ENCODE data around the gene SHROOM1. TPM values are rescaled to one million over a fixed set of nuclear protein-coding genes. Genes with fewer than 3 reads are reported as not detected.

The SHROOM1 gene
- total and polyA plus RNA-seq, 2 of the 8 experiments (the other 6 are each of a cell fraction or from before 2014, with no cell fraction given) = 3.9 to 5.2 TPM

DNA sequence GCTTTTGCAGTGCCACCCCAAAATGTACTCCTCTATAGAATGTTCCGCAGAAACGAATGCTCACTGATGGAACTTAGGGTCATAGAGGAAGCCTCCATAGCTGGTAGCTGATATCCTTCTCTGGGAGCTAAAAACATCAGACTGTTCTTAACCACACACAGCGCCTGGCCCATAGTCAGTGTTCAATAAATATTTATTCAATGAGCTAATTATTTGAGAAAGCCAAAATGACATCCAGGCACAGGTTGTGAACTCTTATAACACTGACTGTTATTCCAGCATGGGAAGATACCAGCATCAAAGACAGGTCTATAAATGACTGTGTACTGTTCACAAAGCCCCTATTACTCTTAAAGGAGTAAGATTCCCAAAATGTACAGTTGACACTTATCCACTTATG lies 22.9 kb upstream of the SHROOM1 start:
- H3K27me3 ChIP-seq (replicated peaks in 1 of 4; ENCODE audit: control insufficient read depth in 3 of 4, extremely low read depth in 1 of 4, insufficient read depth in 3 of 4, low read length in 3 of 4) = no peaks in the 10 kb centered on the region
- no peak for DNase-seq (ENCODE audit: low read depth in 1 of 2, low spot score in 2 of 2)
- H3K79me2 ChIP-seq (ENCODE audit: control insufficient read depth in 1 of 2, insufficient read depth in 2 of 2, low read length in 2 of 2) = no peaks in the 10 kb centered on the region
- no peak overlapping the region for H4K8ac ChIP-seq (ENCODE audit: extremely low read depth, insufficient read depth, low read length)
- H4K5ac ChIP-seq (ENCODE audit: insufficient read length, low read depth, low read length) = no peak overlapping the region
- ChIA-PET CTCF (ENCODE audit: partially characterized antibody) (interaction anchor here (1.8 to 32.2 kb wide), 3 partner anchors 8 to 24 kb away, joined by 4 to 465 read pairs (median 30); partner anchors contain the start of genes GDF9, SHROOM1 and UQCRQ), POLR2A (ENCODE audit: partially characterized antibody) (interaction anchor here (1.5 to 1.6 kb wide), 3 partner anchors 10 to 30 kb away, joined by 3 to 4 read pairs (median 3); partner anchors contain the start of genes GDF9 and UQCRQ)
- H2BK12ac ChIP-seq (ENCODE audit: low read depth, low read length) = no peak overlapping the region
- no peak overlapping the region for H3K23ac ChIP-seq (ENCODE audit: insufficient read length)
- 86% methylated on average over 3 of the region's 3 CpGs; no CpG with 5 or more reads in 1 of the 2 experiments for WGBS, 2 experiments (ENCODE audit: extremely low coverage in 1 of 2, insufficient coverage in 1 of 2, insufficient read length in 1 of 2, insufficient replicate concordance in 2 of 2, low coverage in 1 of 2, low lambda C conversion rate in 2 of 2, missing lambda C conversion rate in 1 of 2)
- no peak overlapping the region for H2BK15ac ChIP-seq (ENCODE audit: low read length)
- no peaks in the 10 kb centered on the region for H3K9me3 ChIP-seq (ENCODE audit: insufficient read depth in 2 of 2, low read depth in 1 of 2, low read length in 1 of 2)
- H4K91ac ChIP-seq (replicated peaks; ENCODE audit: insufficient read length, low read length) = no peak overlapping the region
- H4K20me1 ChIP-seq (replicated peaks in 1 of 2; ENCODE audit: control insufficient read depth in 1 of 2, insufficient read depth in 2 of 2, low read length in 2 of 2) = no peaks in the 10 kb centered on the region
- H3K36me3 ChIP-seq (ENCODE audit: control insufficient read depth in 2 of 4, insufficient read depth in 4 of 4, low read length in 3 of 4) = no peaks in the 10 kb centered on the region
- H2AK5ac ChIP-seq (ENCODE audit: low read depth, low read length) = no peak overlapping the region
- no peak overlapping the region for H3K27ac ChIP-seq (ENCODE audit: low read depth, low read length)
- no peak overlapping the region for H2BK20ac ChIP-seq (ENCODE audit: low read length)
- no peak overlapping the region for H2AFZ ChIP-seq (ENCODE audit: low read length)
- H2BK120ac ChIP-seq (replicated peaks; ENCODE audit: low read depth, low read length) = no peak overlapping the region
- H3K4ac ChIP-seq (replicated peaks; ENCODE audit: insufficient read length, low read depth, low read length) = no peak overlapping the region
- H2BK5ac ChIP-seq (ENCODE audit: low read depth, low read length) = no peak overlapping the region
- H3K14ac ChIP-seq (ENCODE audit: insufficient read length) = no peak overlapping the region
- no peak overlapping the region for H3K9ac ChIP-seq (replicated peaks in 1 of 4; ENCODE audit: extremely low read depth in 1 of 4, low read depth in 3 of 4, low read length in 3 of 4)
- no peak overlapping the region for H3K56ac ChIP-seq (replicated peaks; ENCODE audit: insufficient read length, low read depth, low read length)
- H3K4me3 ChIP-seq (ENCODE audit: extremely low read depth in 1 of 4, insufficient read depth in 2 of 4, low read depth in 3 of 4, low read length in 4 of 4) = no peak overlapping the region
- H3K4me1 ChIP-seq (replicated peaks in 1 of 4; ENCODE audit: control insufficient read depth in 3 of 4, insufficient read depth in 4 of 4, low read length in 3 of 4) = peaks cover 0 to 1% (median 0%) of the 10 kb centered on the region in 4 experiments; a peak in 1 of 7 replicates
- H3K23me2 ChIP-seq (ENCODE audit: low read depth, low read length) = no peaks in the 10 kb centered on the region
- H3K18ac ChIP-seq (ENCODE audit: extremely low read depth, low read length) = no peak overlapping the region
- no peak overlapping the region for H3K4me2 ChIP-seq (ENCODE audit: insufficient read depth in 1 of 2, low read depth in 2 of 2, low read length in 2 of 2)
- no peak for FAIRE-seq
- H3K79me1 ChIP-seq (ENCODE audit: low read depth, low read length) = no peaks in the 10 kb centered on the region
- no peak for TF ChIP-seq BRCA1 (IDR thresholded peaks at IDR 0.05; ENCODE audit: low read depth, low read length)
- no peak for TF ChIP-seq RFX5 (IDR thresholded peaks at IDR 0.05; ENCODE audit: borderline replicate concordance, low read depth, low read length)
- TF ChIP-seq CHD2 (IDR thresholded peaks at IDR 0.05; ENCODE audit: low read length) = no peak
- no peak for TF ChIP-seq FOSL1 (IDR thresholded peaks at IDR 0.05; ENCODE audit: insufficient read depth, low read depth, low read length)
- TF ChIP-seq RAD21 (IDR thresholded peaks at IDR 0.05 in 1 of 2, conservative IDR thresholded peaks at IDR 0.05 in 1 of 2; ENCODE audit: low read depth in 2 of 2, low read length in 2 of 2) = no peak
- no peak for TF ChIP-seq CHD1 (IDR thresholded peaks at IDR 0.05; ENCODE audit: low read depth, low read length)
- TF ChIP-seq TCF12 (IDR thresholded peaks at IDR 0.05; ENCODE audit: low read depth, low read length) = no peak
- TF ChIP-seq JUND (IDR thresholded peaks at IDR 0.05; ENCODE audit: low read length) = no peak
- TF ChIP-seq NRF1 (IDR thresholded peaks at IDR 0.05; ENCODE audit: low read depth, low read length) = no peak
- no peak for TF ChIP-seq EGR1 (IDR thresholded peaks at IDR 0.05; ENCODE audit: borderline replicate concordance, low read depth, low read length)
- no peak for TF ChIP-seq RBBP5 (IDR thresholded peaks at IDR 0.05; ENCODE audit: borderline replicate concordance, low read depth, low read length)
- no peak for TF ChIP-seq GTF2F1 (IDR thresholded peaks at IDR 0.05; ENCODE audit: borderline replicate concordance, low read depth, low read length)
- TF ChIP-seq KDM4A (IDR thresholded peaks at IDR 0.05; ENCODE audit: low read depth, low read length, severe bottlenecking) = no peak
- no peak for TF ChIP-seq SP1 (IDR thresholded peaks at IDR 0.05; ENCODE audit: low read depth, low read length)
- no peak for TF ChIP-seq CBX8 (IDR thresholded peaks at IDR 0.05; ENCODE audit: borderline replicate concordance, low read depth, low read length)

Measured in H1 (cell line).